SJSA1 (cell line): ENCODE measurements around the gene NEK6. TPM values are rescaled to one million over a fixed set of nuclear protein-coding genes. Genes with fewer than 3 reads are reported as not detected.
"Not testable (repeated sequence)": the region's sequence is repeated elsewhere in the genome, so short reads cannot be mapped to it uniquely, and the experiment has no call there.

Experiments
- DNase-seq, 2 experiments: peaks; one replicate each; pipeline ENCODE4 v3.0.0-alpha.2; 2015 to 2020; ENCODE audit warnings: low spot score in 2 of 2, low read depth in 1 of 2
- H3K27ac ChIP-seq: fragments of 250-450 bp; sonication (Bioruptor Pico); 2 replicates; pipeline ENCODE4 v1.5.1; 2020; ENCODE audit warnings: mild to moderate bottlenecking, moderate library complexity
- H3K27me3 ChIP-seq: fragments of 250-450 bp; sonication (Bioruptor Pico); replicated peaks from 2 replicates; pipeline ENCODE4 v1.5.1; 2020; ENCODE audit warnings: mild to moderate bottlenecking, moderate library complexity
- H3K36me3 ChIP-seq: fragments of 250-450 bp; sonication (Bioruptor Pico); 2 replicates; pipeline ENCODE4 v1.5.1; 2020; ENCODE audit warnings: mild to moderate bottlenecking
- H3K4me1 ChIP-seq: fragments of 250-450 bp; sonication (Bioruptor Pico); replicated peaks from 2 replicates; pipeline ENCODE4 v1.6.1; 2021; ENCODE audit warnings: mild to moderate bottlenecking
- H3K4me3 ChIP-seq: fragments of 250-450 bp; sonication (Bioruptor Pico); 2 replicates; pipeline ENCODE4 v1.5.1; 2020; ENCODE audit warnings: mild to moderate bottlenecking
- H3K9me3 ChIP-seq: fragments of 250-450 bp; sonication (Bioruptor Pico); replicated peaks from 2 replicates; pipeline ENCODE4 v1.5.1; 2020; ENCODE audit warnings: mild to moderate bottlenecking
- total RNA-seq: library from RNA; depleted of rRNA; stranded (reverse); fragments of >200 nt; shearing (Covaris generic); gene quantifications from 2 replicates; pipeline ENCODE4 v1.2.3, GENCODE V29; 2014

Gene NEK6
- total RNA-seq, 1 experiment from 2014 or later: 32.0 TPM

GRCh38 chr9:124247393-124247792 is 10.4 kb upstream of the NEK6 start:
- H3K4me1 ChIP-seq: peaks cover 14% of the 10 kb centered on the region
- not testable (repeated sequence) for H3K27me3 ChIP-seq, DNase-seq, H3K4me3 ChIP-seq, H3K36me3 ChIP-seq, H3K27ac ChIP-seq, H3K9me3 ChIP-seq

GRCh38 chr9:124248066-124248465 is 9.7 kb upstream of the NEK6 start:
- no peaks in the 10 kb centered on the region for H3K9me3 ChIP-seq
- H3K36me3 ChIP-seq: no peaks in the 10 kb centered on the region
- H3K4me3 ChIP-seq: no peak overlapping the region
- no peak for DNase-seq
- no peaks in the 10 kb centered on the region for H3K27me3 ChIP-seq
- no peak overlapping the region for H3K27ac ChIP-seq
- H3K4me1 ChIP-seq: peaks cover 17% of the 10 kb centered on the region

GRCh38 chr9:124248960-124249359 is 8.8 kb upstream of the NEK6 start:
- Histone ChIP-seq H3K4me3 (no peak overlapping the region), H3K27me3 (no peaks in the 10 kb centered on the region), H3K9me3 (no peaks in the 10 kb centered on the region), H3K27ac (no peak overlapping the region), H3K4me1 (peaks cover 17% of the 10 kb centered on the region), H3K36me3 (no peaks in the 10 kb centered on the region)
- no peak for DNase-seq

GRCh38 chr9:124251204-124251603 is 6.5 kb upstream of the NEK6 start:
- Histone ChIP-seq H3K27me3 (no peaks in the 10 kb centered on the region), H3K36me3 (no peaks in the 10 kb centered on the region), H3K4me3 (no peak overlapping the region), H3K4me1 (peaks cover 25% of the 10 kb centered on the region), H3K9me3 (no peaks in the 10 kb centered on the region), H3K27ac (no peak overlapping the region)
- no peak for DNase-seq

- peak; percentile 57 to 65 for DNase-seq
These were observed 6.0 kb upstream of the NEK6 start for GRCh38 chr9:124251605-124252378.

GRCh38 chr9:124252878-124253277 is 4.9 kb upstream of the NEK6 start:
- H3K27ac ChIP-seq, DNase-seq, H3K36me3 ChIP-seq, H3K9me3 ChIP-seq, H3K27me3 ChIP-seq, H3K4me3 ChIP-seq: not testable (repeated sequence)
- peaks cover 39% of the 10 kb centered on the region for H3K4me1 ChIP-seq

More at GRCh38 chr9:124251605-124252378, 6.0 kb upstream of the NEK6 start:
- Histone ChIP-seq H3K4me1 (peaks cover 30% of the 10 kb centered on the region), H3K27ac (peak overlapping the region; percentile 64), H3K4me3 (no peak overlapping the region), H3K36me3 (no peaks in the 10 kb centered on the region), H3K9me3 (no peaks in the 10 kb centered on the region), H3K27me3 (no peaks in the 10 kb centered on the region)

- Histone ChIP-seq H3K36me3 (peaks cover 7% of the 10 kb centered on the region), H3K9me3 (no peaks in the 10 kb centered on the region), H3K27ac (no peak overlapping the region), H3K4me1 (peaks cover 47% of the 10 kb centered on the region), H3K4me3 (no peak overlapping the region), H3K27me3 (no peaks in the 10 kb centered on the region)
- DNase-seq: no peak
These were observed 3.5 kb upstream of the NEK6 start for GRCh38 chr9:124254261-124254682.

- Histone ChIP-seq H3K4me3 (no peak overlapping the region), H3K4me1 (peaks cover 54% of the 10 kb centered on the region), H3K9me3 (no peaks in the 10 kb centered on the region), H3K27ac (no peak overlapping the region), H3K36me3 (peaks cover 7% of the 10 kb centered on the region), H3K27me3 (no peaks in the 10 kb centered on the region)
- DNase-seq: no peak
These were observed 2.5 kb upstream of the NEK6 start for GRCh38 chr9:124255222-124255621.

GRCh38 chr9:124256517-124257069 is 1.2 kb upstream of the NEK6 start:
- peak; percentile 83 to 88 for DNase-seq
- no peak overlapping the region for H3K4me3 ChIP-seq
- H3K36me3 ChIP-seq: peaks cover 9% of the 10 kb centered on the region
- no peaks in the 10 kb centered on the region for H3K9me3 ChIP-seq
- peak overlapping the region; percentile 13 for H3K27ac ChIP-seq
- H3K4me1 ChIP-seq: peaks cover 62% of the 10 kb centered on the region
- no peaks in the 10 kb centered on the region for H3K27me3 ChIP-seq

- Histone ChIP-seq H3K9me3 (no peaks in the 10 kb centered on the region), H3K36me3 (peaks cover 10% of the 10 kb centered on the region), H3K27ac (peak overlapping the region; percentile 58; the same call in 1 of the 2 replicates), H3K4me1 (peaks cover 62% of the 10 kb centered on the region), H3K27me3 (no peaks in the 10 kb centered on the region), H3K4me3 (peak overlapping the region; percentile 78)
- DNase-seq: peak in 1 of 2 experiments; percentile 34
These were observed 492 bp upstream of the NEK6 start for GRCh38 chr9:124257070-124257843.

- H3K4me1 ChIP-seq: peaks cover 72% of the 10 kb centered on the region
- no peaks in the 10 kb centered on the region for H3K9me3 ChIP-seq
- peaks cover 17% of the 10 kb centered on the region for H3K36me3 ChIP-seq
- no peaks in the 10 kb centered on the region for H3K27me3 ChIP-seq
- peak overlapping the region; percentile 78 for H3K4me3 ChIP-seq
- H3K27ac ChIP-seq: peak overlapping the region; percentile 73
- DNase-seq: peak in 1 of 2 experiments; percentile 47
These were observed 933 bp downstream of the NEK6 start for GRCh38 chr9:124258607-124259157.

GRCh38 chr9:124259158-124259808 is 1.5 kb downstream of the NEK6 start:
- Histone ChIP-seq H3K4me1 (peaks cover 73% of the 10 kb centered on the region), H3K4me3 (peak overlapping the region; percentile 78), H3K27me3 (no peaks in the 10 kb centered on the region), H3K36me3 (peaks cover 18% of the 10 kb centered on the region), H3K27ac (peak overlapping the region; percentile 73), H3K9me3 (no peaks in the 10 kb centered on the region)
- peak; percentile 81 to 89 for DNase-seq
